A549 treated with RU486 at 1 μM for 4 hours (cell line): Measurements from ENCODE around the gene NR2F1-AS1. TPM values are rescaled to one million over a fixed set of nuclear protein-coding genes. Genes with fewer than 3 reads are reported as not detected.

ENCODE experiments used
- total RNA-seq: library from RNA; stranded (reverse); fragments of 200-300 nt; extraction: Qiagen RNA extraction; gene quantifications from 5 replicates; pipeline ENCODE4 v1.2.3, GENCODE V29; 2022; ENCODE audit warnings: low read depth

Gene NR2F1-AS1
- total RNA-seq = 3.6 to 6.3 TPM (median 4.0 TPM) in 5 replicates

DNA sequence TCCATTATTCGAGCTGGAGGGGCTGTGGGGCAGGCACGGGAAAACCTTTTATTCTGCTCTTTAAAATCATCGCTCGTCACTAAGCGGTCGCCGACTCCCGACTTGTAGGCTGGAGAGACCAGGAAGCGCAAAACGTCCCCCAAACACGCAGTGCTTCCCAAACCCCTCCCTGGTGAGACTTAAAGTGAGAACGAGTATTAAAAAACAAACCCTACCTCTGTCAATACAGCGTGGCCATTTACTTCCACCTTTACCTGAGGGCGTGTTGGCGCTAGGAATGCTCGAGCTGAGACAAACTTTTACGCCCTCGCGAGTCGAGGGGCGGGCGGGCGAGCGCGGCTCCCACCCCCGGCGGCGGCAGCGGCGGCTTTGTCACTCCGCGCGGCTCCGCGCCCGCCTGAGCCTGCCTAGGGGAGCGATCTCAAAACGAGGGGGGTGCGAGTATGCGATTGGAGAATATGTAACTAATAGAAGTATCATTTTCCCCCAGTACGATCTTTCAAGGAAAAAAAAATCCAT lies at the start of gene NR2F1-AS1:
Gene NR2F1-AS1 (minus strand): TSS at position 293 of the 519 bp plus-strand sequence.

DNA sequence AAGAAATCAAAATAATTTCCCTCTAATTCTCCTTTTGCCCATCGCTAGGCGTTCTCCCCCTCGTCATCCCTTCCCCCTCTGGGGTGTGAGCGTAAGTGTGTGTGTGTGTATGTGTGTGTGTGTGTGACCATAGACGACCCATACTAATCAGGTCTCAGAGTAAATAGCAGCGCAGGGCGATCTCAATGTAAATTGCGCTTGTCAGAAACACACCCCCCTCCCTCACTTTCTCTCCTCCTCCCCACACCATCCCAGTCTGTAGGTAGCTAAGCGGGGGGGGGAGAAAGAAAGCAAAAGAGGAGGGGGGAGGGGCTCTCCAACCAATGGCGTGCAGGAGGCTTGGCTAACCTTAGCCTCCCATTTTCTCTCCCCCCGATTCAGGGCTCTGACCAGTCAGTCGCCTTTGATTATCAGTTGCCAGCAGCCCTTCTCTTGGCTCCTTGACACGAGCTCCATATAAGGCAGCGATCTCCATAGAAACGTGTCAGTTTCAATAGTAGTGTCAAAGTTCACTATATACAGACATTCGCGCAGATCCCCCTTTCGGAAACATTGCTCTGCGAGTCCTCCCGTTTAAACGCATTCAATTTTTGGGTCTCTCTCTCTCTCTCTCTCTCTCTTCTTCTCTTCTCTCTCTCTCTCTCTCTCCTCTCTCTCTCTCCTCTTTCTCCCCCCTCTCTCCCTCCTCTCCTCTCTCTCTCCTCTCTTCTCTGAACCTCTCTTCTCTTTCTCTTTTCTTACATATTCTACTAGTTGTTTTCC lies 1.8 kb upstream of the NR2F1-AS1 start, which contains the start of gene NR2F1:
Gene NR2F1 (plus strand): TSS at position 546 of the 762 bp plus-strand sequence. CDS start 1,802 bp downstream, outside the sequence.

Other genes starting within 250 kb of the NR2F1-AS1 start
- gene NR2F1, start 2.0 kb upstream of the NR2F1-AS1 start, total RNA-seq = 3.6 to 6.0 TPM (median 4.9 TPM) in 5 replicates
- not detected in 5 replicates for gene POU5F2, start 160.4 kb upstream of the NR2F1-AS1 start, total RNA-seq